Astrocyte (in vitro differentiated cells and primary cell): Measurements from ENCODE around the gene ATF6B.

Experiments
- EZH2 ChIP-seq: IDR thresholded peaks from 2 replicates; pipeline ENCODE4 v1.6.1; 2012; ENCODE audit warnings: mild to moderate bottlenecking, low read length, inconsistent platforms; ENCODE audit not compliant: insufficient read depth
- TF ChIP-seq, protein P1 (sequence below): IDR thresholded peaks from 2 replicates; pipeline ENCODE4 v1.5.1; 2011; ENCODE audit warnings: low read depth, mild to moderate bottlenecking, inconsistent platforms, low read length, moderate library complexity; ENCODE audit not compliant: insufficient read depth

- no peak for TF ChIP-seq EZH2
- TF ChIP-seq, protein P1, sequence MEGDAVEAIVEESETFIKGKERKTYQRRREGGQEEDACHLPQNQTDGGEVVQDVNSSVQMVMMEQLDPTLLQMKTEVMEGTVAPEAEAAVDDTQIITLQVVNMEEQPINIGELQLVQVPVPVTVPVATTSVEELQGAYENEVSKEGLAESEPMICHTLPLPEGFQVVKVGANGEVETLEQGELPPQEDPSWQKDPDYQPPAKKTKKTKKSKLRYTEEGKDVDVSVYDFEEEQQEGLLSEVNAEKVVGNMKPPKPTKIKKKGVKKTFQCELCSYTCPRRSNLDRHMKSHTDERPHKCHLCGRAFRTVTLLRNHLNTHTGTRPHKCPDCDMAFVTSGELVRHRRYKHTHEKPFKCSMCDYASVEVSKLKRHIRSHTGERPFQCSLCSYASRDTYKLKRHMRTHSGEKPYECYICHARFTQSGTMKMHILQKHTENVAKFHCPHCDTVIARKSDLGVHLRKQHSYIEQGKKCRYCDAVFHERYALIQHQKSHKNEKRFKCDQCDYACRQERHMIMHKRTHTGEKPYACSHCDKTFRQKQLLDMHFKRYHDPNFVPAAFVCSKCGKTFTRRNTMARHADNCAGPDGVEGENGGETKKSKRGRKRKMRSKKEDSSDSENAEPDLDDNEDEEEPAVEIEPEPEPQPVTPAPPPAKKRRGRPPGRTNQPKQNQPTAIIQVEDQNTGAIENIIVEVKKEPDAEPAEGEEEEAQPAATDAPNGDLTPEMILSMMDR = no peak
Observed at GRCh38 chr6:32115623-32116022, 12.4 kb downstream of the ATF6B start.
